Measurements from ENCODE around the gene ARMC3. TPM values are rescaled to one million over a fixed set of nuclear protein-coding genes. Genes with fewer than 3 reads are reported as not detected.

ARMC3 gene, protein sequence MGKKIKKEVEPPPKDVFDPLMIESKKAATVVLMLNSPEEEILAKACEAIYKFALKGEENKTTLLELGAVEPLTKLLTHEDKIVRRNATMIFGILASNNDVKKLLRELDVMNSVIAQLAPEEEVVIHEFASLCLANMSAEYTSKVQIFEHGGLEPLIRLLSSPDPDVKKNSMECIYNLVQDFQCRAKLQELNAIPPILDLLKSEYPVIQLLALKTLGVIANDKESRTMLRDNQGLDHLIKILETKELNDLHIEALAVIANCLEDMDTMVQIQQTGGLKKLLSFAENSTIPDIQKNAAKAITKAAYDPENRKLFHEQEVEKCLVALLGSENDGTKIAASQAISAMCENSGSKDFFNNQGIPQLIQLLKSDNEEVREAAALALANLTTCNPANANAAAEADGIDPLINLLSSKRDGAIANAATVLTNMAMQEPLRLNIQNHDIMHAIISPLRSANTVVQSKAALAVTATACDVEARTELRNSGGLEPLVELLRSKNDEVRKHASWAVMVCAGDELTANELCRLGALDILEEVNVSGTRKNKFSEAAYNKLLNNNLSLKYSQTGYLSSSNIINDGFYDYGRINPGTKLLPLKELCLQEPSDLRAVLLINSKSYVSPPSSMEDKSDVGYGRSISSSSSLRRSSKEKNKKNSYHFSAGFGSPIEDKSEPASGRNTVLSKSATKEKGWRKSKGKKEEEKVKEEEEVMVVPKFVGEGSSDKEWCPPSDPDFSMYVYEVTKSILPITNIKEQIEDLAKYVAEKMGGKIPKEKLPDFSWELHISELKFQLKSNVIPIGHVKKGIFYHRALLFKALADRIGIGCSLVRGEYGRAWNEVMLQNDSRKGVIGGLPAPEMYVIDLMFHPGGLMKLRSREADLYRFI
- total RNA-seq: not detected in 2 replicates

DNA sequence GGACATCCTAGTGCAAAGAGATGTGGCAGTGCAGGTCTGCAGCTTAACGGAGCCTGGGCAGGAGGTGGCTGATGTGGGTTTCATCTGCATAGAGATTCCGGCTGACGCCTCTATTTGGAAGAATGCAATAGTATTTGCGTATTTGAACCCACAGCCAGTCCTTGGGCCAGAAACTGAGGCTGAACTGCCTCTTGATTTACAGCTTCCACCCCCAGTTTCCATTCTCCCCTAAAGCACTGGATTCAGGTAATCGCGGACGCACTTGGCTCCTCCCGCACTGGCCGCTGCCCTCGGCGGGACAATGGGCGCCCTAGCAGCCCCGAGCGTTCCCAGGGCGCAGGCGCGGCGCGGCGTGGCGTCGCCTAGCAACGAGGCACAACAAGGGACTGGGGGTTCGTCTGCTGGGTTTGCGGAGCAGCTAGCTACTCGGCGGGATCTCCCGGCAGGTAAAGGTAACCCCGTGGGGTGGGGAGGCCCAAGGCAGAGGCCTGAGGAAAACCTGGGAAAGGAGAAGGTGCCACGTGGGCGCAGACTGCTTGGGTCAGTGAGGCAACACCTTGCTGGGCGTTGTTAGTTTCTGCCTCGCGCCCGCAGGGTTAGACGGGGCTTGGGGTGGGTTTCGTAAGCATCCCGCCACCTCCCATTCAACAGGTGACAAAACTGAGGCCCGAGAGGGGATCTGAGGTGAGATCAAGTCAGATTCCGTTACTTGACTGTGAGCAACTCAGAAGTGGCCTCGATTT, at the start of gene ARMC3:
Gene ARMC3, plus strand, starts transcription at position 393 of the 743 bp plus-strand sequence. CDS start 3,944 bp downstream, outside the sequence.

Other genes with a start within 250 kb of the ARMC3 start
- 27.6 and 28.5 TPM in 2 replicates for gene PIP4K2A, start 213.5 kb upstream of the ARMC3 start, total RNA-seq
- 7.6 TPM in 2 replicates for gene MSRB2, start 167.5 kb downstream of the ARMC3 start, total RNA-seq